Measurements from ENCODE around the gene PEX6. TPM values are rescaled to one million over a fixed set of nuclear protein-coding genes. Genes with fewer than 3 reads are reported as not detected.

The PEX6 gene
- total and polyA plus RNA-seq, 2 donors from 2014 or later = 18.0 to 22.6 TPM

DNA sequence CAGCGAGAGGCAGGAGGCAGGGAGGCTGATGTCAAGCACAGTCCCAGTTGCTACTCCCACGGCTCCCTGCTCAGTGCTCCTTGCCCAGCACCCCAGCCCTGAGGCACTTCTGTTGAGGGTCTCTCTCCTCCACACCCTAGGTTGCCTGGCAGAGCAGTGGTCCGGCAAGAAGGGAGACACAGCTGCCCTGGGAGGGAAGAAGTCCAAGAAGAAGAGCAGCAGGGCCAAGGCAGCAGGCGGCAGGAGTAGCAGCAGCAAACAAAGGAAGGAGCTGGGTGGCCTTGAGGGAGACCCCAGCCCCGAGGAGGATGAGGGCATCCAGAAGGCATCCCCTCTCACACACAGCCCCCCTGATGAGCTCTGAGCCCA is 40.6 kb downstream of the PEX6 start:
- Histone ChIP-seq H3K36me3 (ENCODE audit: control insufficient read depth in 2 of 3, insufficient read depth in 3 of 3, low read length in 3 of 3) (peaks cover 0 to 23% (median 23%) of the 10 kb centered on the region in 3 donors), H3K27ac (ENCODE audit: low read depth in 2 of 2, low read length in 2 of 2) (no peak overlapping the region), H3K4me1 (ENCODE audit: control insufficient read depth in 2 of 3, insufficient read depth in 2 of 3, low read depth in 1 of 3, low read length in 3 of 3) (no peaks in the 10 kb centered on the region), H3K9ac (ENCODE audit: low read length in 3 of 3) (no peak overlapping the region), H3K4me3 (ENCODE audit: low read length in 3 of 3) (no peak overlapping the region), H3K27me3 (ENCODE audit: control insufficient read depth, insufficient read depth, low read length) (no peaks in the 10 kb centered on the region), H3K9me3 (ENCODE audit: control insufficient read depth in 2 of 3, insufficient read depth in 1 of 3, low read length in 3 of 3) (no peaks in the 10 kb centered on the region)
- intact Hi-C loops (cut with DNase I) = no loop called here
- FAIRE-seq (no peak), DNase-seq (peak in 1 of 5 donors; percentile 63)
- TF ChIP-seq, protein P1, sequence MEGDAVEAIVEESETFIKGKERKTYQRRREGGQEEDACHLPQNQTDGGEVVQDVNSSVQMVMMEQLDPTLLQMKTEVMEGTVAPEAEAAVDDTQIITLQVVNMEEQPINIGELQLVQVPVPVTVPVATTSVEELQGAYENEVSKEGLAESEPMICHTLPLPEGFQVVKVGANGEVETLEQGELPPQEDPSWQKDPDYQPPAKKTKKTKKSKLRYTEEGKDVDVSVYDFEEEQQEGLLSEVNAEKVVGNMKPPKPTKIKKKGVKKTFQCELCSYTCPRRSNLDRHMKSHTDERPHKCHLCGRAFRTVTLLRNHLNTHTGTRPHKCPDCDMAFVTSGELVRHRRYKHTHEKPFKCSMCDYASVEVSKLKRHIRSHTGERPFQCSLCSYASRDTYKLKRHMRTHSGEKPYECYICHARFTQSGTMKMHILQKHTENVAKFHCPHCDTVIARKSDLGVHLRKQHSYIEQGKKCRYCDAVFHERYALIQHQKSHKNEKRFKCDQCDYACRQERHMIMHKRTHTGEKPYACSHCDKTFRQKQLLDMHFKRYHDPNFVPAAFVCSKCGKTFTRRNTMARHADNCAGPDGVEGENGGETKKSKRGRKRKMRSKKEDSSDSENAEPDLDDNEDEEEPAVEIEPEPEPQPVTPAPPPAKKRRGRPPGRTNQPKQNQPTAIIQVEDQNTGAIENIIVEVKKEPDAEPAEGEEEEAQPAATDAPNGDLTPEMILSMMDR (IDR thresholded peaks at IDR 0.05; ENCODE audit: borderline replicate concordance, extremely low read depth, insufficient read depth) = no peak

DNA sequence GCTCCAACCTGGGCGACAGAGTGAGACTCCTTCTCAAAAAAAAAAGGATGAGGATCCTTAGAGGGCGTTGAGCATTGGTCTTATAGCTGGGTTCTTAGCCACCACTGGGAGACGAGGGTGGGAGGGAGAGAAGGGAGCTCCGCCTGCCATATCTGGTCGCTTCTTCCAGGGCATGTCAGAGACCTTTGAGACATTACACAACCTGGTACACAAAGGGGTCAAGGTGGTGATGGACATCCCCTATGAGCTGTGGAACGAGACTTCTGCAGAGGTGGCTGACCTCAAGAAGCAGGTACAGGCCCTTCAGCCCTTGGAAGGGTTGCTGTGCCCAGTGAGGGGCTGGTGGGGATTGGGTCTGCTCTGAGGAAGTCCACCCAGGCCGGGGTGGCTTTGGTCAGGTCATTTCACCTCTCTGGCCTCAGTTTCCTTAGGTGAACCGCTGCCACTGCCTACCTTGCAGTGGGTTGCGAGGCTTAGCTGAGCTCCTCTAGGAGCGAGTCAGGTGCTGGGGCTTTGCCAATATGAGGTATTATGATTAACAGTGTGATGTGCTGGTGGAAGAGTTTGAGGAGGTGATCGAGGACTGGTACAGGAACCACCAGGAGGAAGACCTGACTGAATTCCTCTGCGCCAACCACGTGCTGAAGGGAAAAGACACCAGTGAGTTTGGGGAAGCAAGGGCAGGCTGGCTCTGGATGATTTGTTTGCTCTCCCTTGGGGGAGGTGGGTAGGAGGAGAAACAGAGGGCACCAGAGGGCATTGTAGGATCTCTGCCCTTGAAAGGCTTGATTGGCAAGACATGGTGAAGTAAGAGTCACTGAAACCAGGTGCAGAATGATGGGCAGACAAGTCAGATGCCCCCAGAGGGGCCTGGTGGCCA is 41.2 kb downstream of the PEX6 start:
- TF ChIP-seq, protein P1 (IDR thresholded peaks at IDR 0.05; ENCODE audit: borderline replicate concordance, extremely low read depth, insufficient read depth) = no peak
- H3K9me3 ChIP-seq (ENCODE audit: control insufficient read depth in 2 of 3, insufficient read depth in 1 of 3, low read length in 3 of 3) = no peaks in the 10 kb centered on the region
- H3K9ac ChIP-seq (ENCODE audit: low read length in 3 of 3) = no peak overlapping the region
- no peaks in the 10 kb centered on the region for H3K27me3 ChIP-seq (ENCODE audit: control insufficient read depth, insufficient read depth, low read length)
- intact Hi-C loops (cut with DNase I) = no loop called here
- FAIRE-seq (no peak), DNase-seq (peak in 1 of 5 donors; percentile 54)
- peaks cover 0 to 23% (median 23%) of the 10 kb centered on the region in 3 donors for H3K36me3 ChIP-seq (ENCODE audit: control insufficient read depth in 2 of 3, insufficient read depth in 3 of 3, low read length in 3 of 3)
- no peak overlapping the region for H3K27ac ChIP-seq (ENCODE audit: low read depth in 2 of 2, low read length in 2 of 2)
- no peak overlapping the region for H3K4me3 ChIP-seq (ENCODE audit: low read length in 3 of 3)
- H3K4me1 ChIP-seq (ENCODE audit: control insufficient read depth in 2 of 3, insufficient read depth in 2 of 3, low read depth in 1 of 3, low read length in 3 of 3) = no peaks in the 10 kb centered on the region

DNA sequence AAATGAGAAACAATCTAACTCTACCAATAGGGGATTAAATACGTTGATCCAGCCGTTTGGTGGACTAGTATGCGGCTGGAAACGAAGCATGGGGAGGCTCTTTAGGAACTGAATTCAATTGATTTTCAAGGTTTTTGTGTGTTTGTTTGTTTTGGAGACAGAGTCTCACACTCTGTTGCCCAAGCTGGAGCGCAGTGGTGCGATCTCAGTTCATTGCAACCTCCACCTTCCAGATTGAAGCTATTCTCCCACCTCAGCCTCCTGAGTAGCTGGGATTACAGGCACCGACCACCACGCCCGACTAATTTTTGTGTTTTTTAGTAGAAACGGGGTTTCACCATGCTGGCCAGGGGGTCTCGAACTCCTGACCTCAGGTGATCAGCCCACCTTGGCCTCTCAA is 42.6 kb downstream of the PEX6 start:
- peaks cover 0 to 23% (median 23%) of the 10 kb centered on the region in 3 donors for H3K36me3 ChIP-seq (ENCODE audit: control insufficient read depth in 2 of 3, insufficient read depth in 3 of 3, low read length in 3 of 3)
- intact Hi-C loops (cut with DNase I) = no loop called here
- H3K27ac ChIP-seq (ENCODE audit: low read depth in 2 of 2, low read length in 2 of 2) = no peak overlapping the region
- no peak overlapping the region for H3K4me3 ChIP-seq (ENCODE audit: low read length in 3 of 3)
- H3K9ac ChIP-seq (ENCODE audit: low read length in 3 of 3) = no peak overlapping the region
- TF ChIP-seq, protein P1 (IDR thresholded peaks at IDR 0.05; ENCODE audit: borderline replicate concordance, extremely low read depth, insufficient read depth) = no peak
- no peaks in the 10 kb centered on the region for H3K27me3 ChIP-seq (ENCODE audit: control insufficient read depth, insufficient read depth, low read length)
- DNase-seq (no peak), FAIRE-seq (no peak)
- no peaks in the 10 kb centered on the region for H3K9me3 ChIP-seq (ENCODE audit: control insufficient read depth in 2 of 3, insufficient read depth in 1 of 3, low read length in 3 of 3)
- H3K4me1 ChIP-seq (ENCODE audit: control insufficient read depth in 2 of 3, insufficient read depth in 2 of 3, low read depth in 1 of 3, low read length in 3 of 3) = no peaks in the 10 kb centered on the region
